ENCODE data around the gene ADCYAP1R1. TPM values are rescaled to one million over a fixed set of nuclear protein-coding genes. Genes with fewer than 3 reads are reported as not detected.

The ADCYAP1R1 gene
- total RNA-seq, 1 experiment from 2014 or later: 0.12 TPM

DNA sequence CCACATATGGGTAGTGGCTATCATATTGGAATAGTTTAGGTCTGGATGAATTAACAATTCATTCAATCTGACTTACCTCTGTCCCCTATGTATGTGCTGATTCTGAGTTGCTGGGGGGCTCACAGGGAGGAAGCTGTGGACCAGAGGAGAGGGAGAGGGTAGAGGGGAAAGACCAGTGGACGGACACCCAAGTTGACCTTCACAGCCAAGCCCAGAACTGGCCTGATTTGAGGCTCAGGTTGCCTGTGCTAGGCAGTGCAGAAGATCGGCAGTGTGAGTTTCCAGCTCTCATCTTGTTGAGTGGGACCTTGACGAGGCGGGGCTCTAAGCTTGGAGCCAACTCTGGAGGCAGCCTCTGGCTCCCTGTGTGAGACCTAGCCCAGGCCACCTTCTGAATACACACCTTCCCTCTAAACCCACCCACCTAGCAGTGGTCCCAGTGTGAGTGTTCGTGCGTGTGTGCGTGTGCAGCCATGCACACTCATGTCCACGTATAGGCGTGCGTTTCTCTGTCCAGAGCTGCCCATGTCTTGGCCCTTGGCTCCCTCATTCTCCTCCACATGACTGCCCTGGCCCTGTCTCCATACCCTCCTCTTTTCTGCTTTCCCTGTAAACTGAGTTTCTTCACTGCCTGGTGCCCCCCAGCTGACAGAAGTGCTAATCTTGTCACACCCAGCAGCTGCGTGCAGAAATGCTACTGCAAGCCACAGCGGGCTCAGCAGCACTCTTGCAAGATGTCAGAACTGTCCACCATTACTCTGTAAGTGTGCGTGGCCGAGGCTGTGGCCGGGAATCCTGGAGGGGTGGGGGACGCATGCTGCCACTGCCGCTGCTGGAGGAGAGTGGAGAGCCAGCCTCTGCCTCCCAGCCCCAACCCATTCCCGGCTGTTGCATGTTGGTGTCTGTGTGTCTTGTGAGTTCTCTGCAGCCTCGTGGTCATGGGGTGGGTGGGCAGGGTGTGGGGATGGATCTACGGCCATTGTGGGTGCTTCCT is 47.6 kb downstream of the ADCYAP1R1 start (continued):
- TF ChIP-seq CBX3 (IDR thresholded peaks at IDR 0.05; ENCODE audit: low read depth) (no peak), EGR1 (IDR thresholded peaks at IDR 0.05; ENCODE audit: low read depth) (no peak)

DNA sequence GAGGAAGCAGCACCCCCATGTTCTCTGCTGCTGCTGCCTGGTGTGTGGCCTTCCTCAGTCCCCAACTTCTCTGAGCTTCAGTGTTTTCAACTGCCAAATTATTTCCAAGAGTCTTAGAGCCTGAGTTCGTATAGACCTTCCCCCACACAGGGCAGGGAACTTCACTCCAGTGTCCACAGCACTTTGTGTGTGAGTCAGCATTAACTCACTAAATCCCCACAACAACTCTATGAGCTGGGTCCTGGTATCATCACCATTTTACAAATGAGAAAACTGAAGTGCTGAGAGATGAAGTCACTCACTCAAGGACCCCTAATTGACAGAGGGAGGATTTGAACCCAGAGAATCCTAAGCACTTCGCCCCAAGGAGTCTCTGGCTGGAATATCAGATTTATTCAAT is 48.3 kb downstream of the ADCYAP1R1 start:
- no peaks in the 10 kb centered on the region for H4K20me1 ChIP-seq (ENCODE audit: insufficient read depth)
- no peak overlapping the region for H3K27ac ChIP-seq (ENCODE audit: low read depth, low read length)
- TF ChIP-seq ZNF274 (IDR thresholded peaks at IDR 0.05; ENCODE audit: low read depth, low read length) (no peak), EZH2 (IDR thresholded peaks at IDR 0.05) (no peak), RAD21 (IDR thresholded peaks at IDR 0.05; ENCODE audit: low read depth) (no peak), SP1 (IDR thresholded peaks at IDR 0.05; ENCODE audit: low read depth) (no peak), EGR1 (IDR thresholded peaks at IDR 0.05; ENCODE audit: low read depth) (no peak), ZFX (IDR thresholded peaks at IDR 0.05) (no peak)
- TF ChIP-seq, protein P1, sequence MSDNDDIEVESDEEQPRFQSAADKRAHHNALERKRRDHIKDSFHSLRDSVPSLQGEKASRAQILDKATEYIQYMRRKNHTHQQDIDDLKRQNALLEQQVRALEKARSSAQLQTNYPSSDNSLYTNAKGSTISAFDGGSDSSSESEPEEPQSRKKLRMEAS (IDR thresholded peaks at IDR 0.05): no peak
- TF ChIP-seq, protein P2, sequence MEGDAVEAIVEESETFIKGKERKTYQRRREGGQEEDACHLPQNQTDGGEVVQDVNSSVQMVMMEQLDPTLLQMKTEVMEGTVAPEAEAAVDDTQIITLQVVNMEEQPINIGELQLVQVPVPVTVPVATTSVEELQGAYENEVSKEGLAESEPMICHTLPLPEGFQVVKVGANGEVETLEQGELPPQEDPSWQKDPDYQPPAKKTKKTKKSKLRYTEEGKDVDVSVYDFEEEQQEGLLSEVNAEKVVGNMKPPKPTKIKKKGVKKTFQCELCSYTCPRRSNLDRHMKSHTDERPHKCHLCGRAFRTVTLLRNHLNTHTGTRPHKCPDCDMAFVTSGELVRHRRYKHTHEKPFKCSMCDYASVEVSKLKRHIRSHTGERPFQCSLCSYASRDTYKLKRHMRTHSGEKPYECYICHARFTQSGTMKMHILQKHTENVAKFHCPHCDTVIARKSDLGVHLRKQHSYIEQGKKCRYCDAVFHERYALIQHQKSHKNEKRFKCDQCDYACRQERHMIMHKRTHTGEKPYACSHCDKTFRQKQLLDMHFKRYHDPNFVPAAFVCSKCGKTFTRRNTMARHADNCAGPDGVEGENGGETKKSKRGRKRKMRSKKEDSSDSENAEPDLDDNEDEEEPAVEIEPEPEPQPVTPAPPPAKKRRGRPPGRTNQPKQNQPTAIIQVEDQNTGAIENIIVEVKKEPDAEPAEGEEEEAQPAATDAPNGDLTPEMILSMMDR (IDR thresholded peaks at IDR 0.05 in 2 of 3, conservative IDR thresholded peaks at IDR 0.05 in 1 of 3; ENCODE audit: borderline replicate concordance in 1 of 3, insufficient read depth in 1 of 3, low read depth in 2 of 3, low read length in 2 of 3): no peak
- no peak overlapping the region for H3K4me3 ChIP-seq (replicated peaks in 1 of 2; ENCODE audit: low read depth in 1 of 2, low read length in 2 of 2)
- ChIA-PET RAD21 (ENCODE audit: low non-redundant PET in 1 of 2, low total read pairs in 2 of 2, uncharacterized antibody in 2 of 2, unreplicated experiment in 2 of 2) (no interaction called here), POLR2A (no interaction called here), CTCF (interaction anchor here (1.9 kb wide), 1 partner anchor 22 kb away, joined by 6 read pairs; no protein-coding TSS in a partner anchor)
- BruUV-seq (replicated peaks): no TSS peak
- no peak overlapping the region for H2AFZ ChIP-seq (ENCODE audit: low read depth, low read length, poor library complexity, severe bottlenecking)
- no peaks in the 10 kb centered on the region for H3K9me2 ChIP-seq (ENCODE audit: insufficient read depth)
- H3K4me1 ChIP-seq (ENCODE audit: control insufficient read depth in 1 of 2, insufficient read depth in 2 of 2, low read length in 2 of 2): no peaks in the 10 kb centered on the region
- H3K9ac ChIP-seq (ENCODE audit: low read length): no peak overlapping the region
- H3K36me3 ChIP-seq (ENCODE audit: control insufficient read depth in 1 of 2, insufficient read depth in 2 of 2, low read length in 2 of 2): no peaks in the 10 kb centered on the region
- peaks cover 82% of the 10 kb centered on the region for H3K27me3 ChIP-seq (ENCODE audit: insufficient read depth, low read length)
- ATAC-seq (no peak), DNase-seq (ENCODE audit: low read depth, low spot score) (no peak)
- H3K9me3 ChIP-seq (ENCODE audit: control insufficient read depth in 1 of 2, insufficient read depth in 1 of 2, low read depth in 1 of 2, low read length in 2 of 2): no peaks in the 10 kb centered on the region
- intact Hi-C loops (cut with micrococcal nuclease): no loop called here
- H3K4me2 ChIP-seq (ENCODE audit: low read length): no peak overlapping the region
- no peaks in the 10 kb centered on the region for H3K79me2 ChIP-seq (ENCODE audit: insufficient read depth, low read length)

Measured in HCT116 (cell line).